ENCODE data around the gene WDR19.

WDR19 gene

DNA sequence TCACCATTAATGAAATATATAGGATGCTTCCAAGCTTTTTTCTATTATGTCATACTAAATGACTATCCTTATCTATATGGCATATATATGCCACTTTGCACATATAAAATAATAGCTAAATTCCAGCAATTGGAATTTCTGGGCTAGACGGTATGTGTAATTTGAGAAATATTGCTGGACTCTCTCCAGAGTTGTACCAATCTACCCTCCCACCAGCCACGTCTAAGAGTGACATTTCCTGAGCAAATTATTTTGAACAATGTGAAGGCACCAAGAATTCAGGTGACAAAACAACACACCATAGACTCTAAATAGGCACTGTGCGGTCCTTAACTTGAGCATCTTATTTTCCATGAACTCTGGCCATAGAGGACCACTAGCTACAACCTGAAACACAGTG is 121.5 kb downstream of the WDR19 start:
- DNase-seq (ENCODE audit: low read depth), result no peak

DNA sequence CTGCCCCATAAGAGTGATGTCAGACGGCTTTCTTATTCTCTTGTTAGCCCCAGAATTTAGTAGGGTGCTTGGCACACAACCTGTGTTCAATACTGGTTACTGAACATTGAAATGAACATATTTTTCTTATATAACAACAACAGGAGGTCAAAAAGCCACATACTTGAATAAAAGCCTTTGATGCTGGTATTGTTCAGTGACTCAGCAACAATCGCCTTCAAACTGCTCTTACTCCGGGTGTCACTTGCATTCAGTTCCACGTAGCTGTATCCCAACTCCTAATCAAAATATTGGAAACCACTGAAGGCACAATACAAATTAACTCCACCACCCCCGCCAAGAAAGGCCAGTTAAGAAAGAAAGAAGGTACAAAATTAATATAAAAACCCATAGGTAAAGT is 122.3 kb downstream of the WDR19 start:
- DNase-seq (ENCODE audit: low read depth), result no peak

- DNase-seq (ENCODE audit: low read depth), result no peak
Measured at GRCh38 chr4:39305912-39306677, 123.8 kb downstream of the WDR19 start.

- no peak for DNase-seq (ENCODE audit: low read depth)
Measured at GRCh38 chr4:39308611-39309010, 126.3 kb downstream of the WDR19 start.

- DNase-seq (ENCODE audit: low read depth), result no peak
Measured at GRCh38 chr4:39312816-39313215, 130.5 kb downstream of the WDR19 start.

DNA sequence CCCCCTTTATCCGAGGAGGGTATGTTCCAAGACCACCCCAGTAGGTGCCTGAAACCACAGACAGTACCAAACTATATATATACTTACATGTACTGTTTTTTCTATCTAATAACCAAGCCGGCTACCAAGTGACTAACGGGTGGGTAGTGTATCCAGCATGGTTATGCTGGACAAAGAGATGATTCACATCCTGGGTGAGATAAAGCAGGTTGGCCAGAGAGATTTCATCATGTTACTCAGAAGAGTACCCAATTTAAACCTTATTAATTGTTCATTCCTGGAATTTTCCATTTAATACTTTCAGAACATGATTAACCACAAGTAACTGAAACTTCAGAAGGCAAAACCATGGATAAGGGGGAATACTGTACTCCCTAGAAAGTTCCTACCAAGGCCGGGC is 137.3 kb downstream of the WDR19 start:
- no peak for DNase-seq (ENCODE audit: low read depth)

DNA sequence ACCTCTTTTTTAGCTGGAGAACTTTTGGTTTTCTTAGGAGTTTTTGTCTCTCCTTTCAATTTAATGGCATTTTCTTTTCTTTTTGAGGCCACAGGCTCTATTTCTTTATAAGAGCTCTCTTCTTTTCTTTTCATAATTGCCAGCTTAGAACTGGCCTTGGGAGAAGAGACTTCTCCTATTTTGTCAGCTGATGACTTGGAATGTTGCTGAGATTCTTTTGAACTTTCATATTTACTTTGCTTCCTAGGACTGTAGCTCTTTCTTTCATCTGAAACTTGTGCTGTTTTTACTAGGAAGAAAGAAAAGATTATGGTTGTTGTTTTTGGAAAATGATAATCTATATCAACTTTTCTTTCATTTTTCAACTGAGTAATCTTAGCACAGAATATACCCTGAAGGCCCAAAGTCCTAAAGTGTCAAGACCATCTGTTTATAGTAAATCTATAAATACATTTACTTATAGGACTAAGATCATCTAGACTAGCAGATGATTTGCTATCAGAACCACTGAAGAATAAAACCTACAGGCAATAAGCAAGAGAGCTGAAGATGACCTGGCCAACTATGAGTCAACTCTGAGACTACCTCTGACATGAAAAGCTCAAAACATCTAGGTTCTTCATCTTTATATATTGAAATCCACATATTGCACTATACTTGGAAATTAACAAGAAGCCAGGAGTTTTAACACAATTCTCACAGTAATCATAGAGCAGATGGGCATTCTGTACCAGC is 138.2 kb downstream of the WDR19 start:
- no peak for DNase-seq (ENCODE audit: low read depth)

DNA sequence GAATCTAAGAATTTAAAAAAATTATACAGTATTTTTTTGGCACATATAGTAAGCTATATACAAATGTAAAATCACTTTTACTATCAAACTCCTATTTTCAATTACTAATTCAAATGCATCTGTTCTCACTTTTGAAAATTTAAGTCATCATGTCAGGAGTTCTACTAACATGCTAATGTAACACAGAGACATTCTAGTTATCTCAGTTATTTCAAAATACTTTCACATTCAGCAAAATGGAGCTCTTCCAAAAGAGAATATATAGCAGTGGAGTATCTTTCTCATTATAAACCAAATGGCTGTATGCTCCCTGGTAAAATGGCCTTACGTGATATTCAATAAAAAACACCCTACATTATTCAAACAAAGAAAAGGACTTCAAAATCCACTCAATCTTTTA is 141.5 kb downstream of the WDR19 start:
- no peak for DNase-seq (ENCODE audit: low read depth)

DNA sequence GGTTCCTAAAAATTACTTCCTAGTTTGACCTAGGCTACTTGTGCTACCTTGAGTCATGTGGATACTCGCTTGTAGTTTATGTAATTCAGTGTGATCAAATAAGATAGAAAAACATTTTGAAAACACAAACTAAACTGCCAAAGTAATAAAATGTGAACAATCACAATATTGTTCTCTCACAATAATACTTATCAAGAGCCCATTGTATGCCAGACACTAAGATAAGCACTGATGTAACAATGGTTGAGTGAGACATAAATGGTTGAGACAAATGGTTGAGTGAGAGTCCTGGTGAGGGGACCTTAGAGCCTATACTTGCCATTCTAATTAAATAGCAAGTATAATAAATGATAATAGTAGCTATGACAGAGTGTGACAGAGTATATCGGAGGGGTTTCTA is 142.1 kb downstream of the WDR19 start:
- DNase-seq (ENCODE audit: low read depth), result no peak

- DNase-seq (ENCODE audit: low read depth), result no peak
Measured at GRCh38 chr4:39324897-39325613, 142.7 kb downstream of the WDR19 start.

GRCh38 chr4:39326468-39326977 is 144.2 kb downstream of the WDR19 start:
- DNase-seq (ENCODE audit: low read depth), result no peak

- DNase-seq (ENCODE audit: low read depth), result no peak
Measured at GRCh38 chr4:39330353-39330752, 148.0 kb downstream of the WDR19 start.

DNA sequence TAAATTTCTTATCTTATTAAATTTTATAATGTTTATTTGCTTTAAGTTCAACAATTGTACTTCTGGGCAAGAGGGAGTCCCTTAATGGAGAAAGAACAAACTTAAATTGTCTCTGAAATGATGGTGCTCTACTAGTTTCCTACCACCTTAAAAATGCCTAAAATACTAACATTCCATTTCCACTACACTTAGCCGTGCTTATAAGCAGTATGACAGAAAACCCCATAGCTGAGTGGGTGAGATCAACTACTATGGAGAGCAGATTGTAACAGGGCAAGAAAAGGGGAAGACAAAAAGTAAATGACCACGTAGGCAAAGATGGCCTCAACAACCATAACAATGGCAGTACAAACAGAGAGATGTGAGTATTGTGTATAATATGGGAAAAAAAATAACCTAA is 148.9 kb downstream of the WDR19 start:
- DNase-seq (ENCODE audit: low read depth), result no peak
